Stimulated activated CD8-positive, alpha-beta memory T cell treated with anti-CD3 and anti-CD28 coated beads, Interleukin-4, amount 100 ng/mL, for 24 hours (primary cell): ENCODE data around the gene KRTAP8-1.

Source experiments
- DNase-seq: peaks from one replicate; pipeline ENCODE4 v3.0.0-alpha.2; 2020; ENCODE audit warnings: low read depth

The KRTAP8-1 gene

DNA sequence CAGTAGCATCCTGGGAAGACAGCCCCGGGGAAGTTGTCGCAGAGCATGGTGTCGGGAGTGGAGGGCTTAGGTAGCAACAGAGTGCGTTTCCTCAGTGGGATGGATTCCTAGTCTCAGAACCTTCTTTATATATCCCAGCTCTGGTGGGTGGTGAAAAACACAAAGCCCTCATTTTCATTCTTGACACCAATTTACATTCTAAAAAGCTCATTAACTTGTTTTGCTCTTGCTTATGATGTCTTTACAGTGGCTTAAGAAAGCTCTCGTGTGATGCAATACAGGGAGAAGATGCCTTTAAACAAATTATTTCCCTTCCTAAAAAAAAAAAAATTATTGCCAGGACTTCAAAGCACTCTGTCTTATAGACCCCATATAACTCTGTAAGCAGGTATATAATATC, at the start of gene KRTAP8-1:
Gene KRTAP8-1, minus strand, starts transcription at position 101 of the 400 bp plus-strand sequence. Its CDS starts 54 bp downstream, at position 47.
- no peak for DNase-seq

GRCh38 chr21:30847627-30848500, 34.8 kb upstream of the KRTAP8-1 start:
- no peak for DNase-seq

- no peak for DNase-seq
These were observed 29.9 kb upstream of the KRTAP8-1 start for GRCh38 chr21:30842990-30843389.

- no peak for DNase-seq
These were observed 26.2 kb upstream of the KRTAP8-1 start for GRCh38 chr21:30839304-30839703.

- no peak for DNase-seq
These were observed 25.5 kb upstream of the KRTAP8-1 start for GRCh38 chr21:30838536-30838935.

- DNase-seq: no peak
These were observed 18.2 kb upstream of the KRTAP8-1 start for GRCh38 chr21:30831194-30831765.

- DNase-seq: no peak
These were observed 16.6 kb upstream of the KRTAP8-1 start, which contains the start of gene KRTAP7-1 for GRCh38 chr21:30829659-30830058. TSS of gene KRTAP7-1 (minus strand) at chr21:30829759. CDS start at chr21:30829698, 61 bp downstream.

GRCh38 chr21:30818837-30819610, 6.0 kb upstream of the KRTAP8-1 start:
- DNase-seq: no peak

GRCh38 chr21:30800605-30801004, 12.5 kb downstream of the KRTAP8-1 start:
- DNase-seq: no peak

GRCh38 chr21:30793581-30794314, 19.3 kb downstream of the KRTAP8-1 start:
- no peak for DNase-seq

DNA sequence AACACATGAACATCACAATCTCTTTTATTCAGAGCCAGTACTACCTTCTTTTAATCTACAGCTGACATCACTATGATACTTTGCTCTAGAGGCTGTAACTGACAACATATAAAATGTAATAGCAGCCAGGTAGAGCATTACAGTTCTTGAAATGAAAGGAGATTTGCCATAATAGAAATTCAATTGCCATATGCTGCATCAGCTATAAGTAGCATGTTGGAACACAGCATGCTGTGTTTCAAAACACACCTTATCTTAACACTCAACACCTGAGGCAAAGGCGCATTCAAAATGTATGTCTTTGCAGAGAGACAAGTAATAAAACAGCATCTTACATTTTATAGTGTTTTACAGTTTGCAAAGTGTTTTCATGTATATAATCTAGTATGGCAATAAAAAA, 33.8 kb downstream of the KRTAP8-1 start:
- DNase-seq: no peak

GRCh38 chr21:30769724-30770431, 43.2 kb downstream of the KRTAP8-1 start:
- no peak for DNase-seq
